Peyer's patch (tissue), 4 donors: ENCODE measurements around the gene EIF1B.

Experiments used
- POLR2A ChIP-seq, 2 donors: fragments of 450-650 bp; IDR thresholded peaks; one replicate each; pipeline ENCODE4 v1.5.1; 2017; ENCODE audit warnings: antibody characterized with exemption in 2 of 2, mild to moderate bottlenecking in 2 of 2, moderate library complexity in 2 of 2
- TF ChIP-seq, protein P1 (sequence below), 6 experiments: fragments of 450-650 bp in 4 of 6; fragments of 200-600 bp in 2 of 6; sonication (generic) in 1 of 6; IDR thresholded peaks; one replicate each; pipeline ENCODE4 v1.5.1; 2017 to 2019; ENCODE audit warnings: antibody characterized with exemption in 6 of 6, mild to moderate bottlenecking in 3 of 6, moderate library complexity in 1 of 6

DNA sequence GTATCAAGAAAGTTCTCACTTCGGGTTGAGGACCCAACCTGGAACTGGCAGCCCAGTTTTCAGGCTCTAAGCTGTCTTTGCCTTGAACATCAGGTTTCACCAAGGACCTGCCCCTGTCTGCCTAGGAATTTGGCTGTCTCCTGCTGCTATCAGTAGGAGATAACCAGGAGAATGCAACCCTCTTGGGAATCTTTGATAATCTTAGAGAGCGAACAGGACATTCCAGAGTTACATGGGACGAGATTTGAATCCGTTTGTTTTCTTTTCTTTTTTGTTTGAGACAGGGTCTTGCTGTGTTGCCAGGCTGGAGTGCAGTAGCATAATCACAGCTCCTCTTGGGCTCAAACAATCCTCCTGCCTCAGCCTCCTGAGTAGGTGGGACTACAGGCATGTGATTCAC, 18.0 kb upstream of the EIF1B start:
- no peak for TF ChIP-seq POLR2A (IDR thresholded peaks at IDR 0.05)
- TF ChIP-seq, protein P1, sequence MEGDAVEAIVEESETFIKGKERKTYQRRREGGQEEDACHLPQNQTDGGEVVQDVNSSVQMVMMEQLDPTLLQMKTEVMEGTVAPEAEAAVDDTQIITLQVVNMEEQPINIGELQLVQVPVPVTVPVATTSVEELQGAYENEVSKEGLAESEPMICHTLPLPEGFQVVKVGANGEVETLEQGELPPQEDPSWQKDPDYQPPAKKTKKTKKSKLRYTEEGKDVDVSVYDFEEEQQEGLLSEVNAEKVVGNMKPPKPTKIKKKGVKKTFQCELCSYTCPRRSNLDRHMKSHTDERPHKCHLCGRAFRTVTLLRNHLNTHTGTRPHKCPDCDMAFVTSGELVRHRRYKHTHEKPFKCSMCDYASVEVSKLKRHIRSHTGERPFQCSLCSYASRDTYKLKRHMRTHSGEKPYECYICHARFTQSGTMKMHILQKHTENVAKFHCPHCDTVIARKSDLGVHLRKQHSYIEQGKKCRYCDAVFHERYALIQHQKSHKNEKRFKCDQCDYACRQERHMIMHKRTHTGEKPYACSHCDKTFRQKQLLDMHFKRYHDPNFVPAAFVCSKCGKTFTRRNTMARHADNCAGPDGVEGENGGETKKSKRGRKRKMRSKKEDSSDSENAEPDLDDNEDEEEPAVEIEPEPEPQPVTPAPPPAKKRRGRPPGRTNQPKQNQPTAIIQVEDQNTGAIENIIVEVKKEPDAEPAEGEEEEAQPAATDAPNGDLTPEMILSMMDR (IDR thresholded peaks at IDR 0.05), result no peak
